NCI-H2196 (cell line): ENCODE results near the gene ADCY1.

Source experiments
- DNase-seq: peaks from one replicate; lab custom pipeline; 2025; ENCODE audit not compliant: unreplicated experiment; lab: John Stamatoyannopoulos, UW

The ADCY1 gene

GRCh38 chr7:45623157-45623556, 49.0 kb downstream of the ADCY1 start:
- DNase-seq = no peak

- DNase-seq = no peak
These were observed 49.7 kb downstream of the ADCY1 start for GRCh38 chr7:45623740-45624391.

GRCh38 chr7:45624392-45624760, 50.2 kb downstream of the ADCY1 start:
- no peak for DNase-seq

- DNase-seq = no peak
These were observed 50.9 kb downstream of the ADCY1 start for GRCh38 chr7:45625067-45625466.

GRCh38 chr7:45625714-45626440, 51.7 kb downstream of the ADCY1 start:
- DNase-seq = no peak

GRCh38 chr7:45626441-45627430, 52.6 kb downstream of the ADCY1 start:
- no peak for DNase-seq

- DNase-seq = no peak
These were observed 53.7 kb downstream of the ADCY1 start for GRCh38 chr7:45627691-45628456.

GRCh38 chr7:45631569-45631968, 57.4 kb downstream of the ADCY1 start:
- no peak for DNase-seq

- no peak for DNase-seq
These were observed 62.6 kb downstream of the ADCY1 start for GRCh38 chr7:45636733-45637132.

GRCh38 chr7:45638916-45639315, 64.7 kb downstream of the ADCY1 start:
- DNase-seq = no peak

GRCh38 chr7:45642044-45642443, 67.9 kb downstream of the ADCY1 start:
- no peak for DNase-seq

GRCh38 chr7:45643630-45644029, 69.5 kb downstream of the ADCY1 start:
- no peak for DNase-seq

GRCh38 chr7:45644237-45644636, 70.1 kb downstream of the ADCY1 start:
- no peak for DNase-seq

- no peak for DNase-seq
These were observed 71.2 kb downstream of the ADCY1 start for GRCh38 chr7:45645141-45645969.

- no peak for DNase-seq
These were observed 72.1 kb downstream of the ADCY1 start for GRCh38 chr7:45646207-45646821.

- no peak for DNase-seq
These were observed 73.0 kb downstream of the ADCY1 start for GRCh38 chr7:45646996-45647825.

- no peak for DNase-seq
These were observed 74.0 kb downstream of the ADCY1 start for GRCh38 chr7:45647967-45648670.

- DNase-seq = no peak
These were observed 74.5 kb downstream of the ADCY1 start for GRCh38 chr7:45648671-45648995.
